ENCODE measurements around the gene NKTR.

DNA sequence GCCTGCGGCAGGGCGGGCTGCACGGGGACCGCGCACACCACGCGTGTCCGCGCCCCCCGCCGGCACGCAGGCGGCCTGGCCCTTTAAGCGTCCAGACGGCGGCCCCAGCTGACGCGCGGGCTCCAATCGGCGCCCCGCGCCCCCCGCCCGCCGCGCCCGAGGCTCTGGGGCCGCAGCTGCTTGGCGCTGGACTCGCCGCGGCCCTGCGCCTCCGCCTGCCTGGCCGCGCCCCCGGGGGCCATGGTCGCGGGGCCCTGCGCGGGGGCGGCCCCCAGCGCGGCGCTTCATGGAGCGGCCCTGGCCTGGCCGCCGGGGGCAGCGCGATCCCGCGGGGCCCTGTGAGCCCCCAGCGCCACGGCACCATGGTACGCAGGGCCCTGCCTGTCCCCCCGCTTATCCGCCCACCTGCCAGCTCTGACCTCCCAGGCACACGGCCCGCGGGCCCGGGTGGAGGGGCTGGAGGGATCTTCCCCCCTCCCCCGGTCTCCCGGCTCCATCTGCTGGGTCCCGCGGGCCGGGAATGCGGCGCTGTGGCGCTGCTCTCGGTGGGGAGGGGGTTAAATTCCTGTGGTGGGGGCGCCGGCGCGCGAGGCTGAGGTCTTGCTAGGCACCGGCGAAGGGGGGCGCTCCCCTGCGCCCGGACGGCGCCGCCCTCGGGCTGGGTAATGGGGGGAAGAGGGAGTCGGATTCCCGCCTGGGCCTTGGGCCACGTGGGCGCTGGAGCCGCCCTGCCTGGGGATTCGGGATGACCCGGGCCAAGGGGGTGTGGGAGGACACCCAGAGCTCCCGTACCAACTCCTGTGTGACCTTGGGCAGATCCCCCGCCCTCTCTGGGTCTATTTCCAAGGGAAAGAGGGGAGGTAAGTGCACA, 54.1 kb downstream of the NKTR start:
- TF ChIP-seq, protein P1, sequence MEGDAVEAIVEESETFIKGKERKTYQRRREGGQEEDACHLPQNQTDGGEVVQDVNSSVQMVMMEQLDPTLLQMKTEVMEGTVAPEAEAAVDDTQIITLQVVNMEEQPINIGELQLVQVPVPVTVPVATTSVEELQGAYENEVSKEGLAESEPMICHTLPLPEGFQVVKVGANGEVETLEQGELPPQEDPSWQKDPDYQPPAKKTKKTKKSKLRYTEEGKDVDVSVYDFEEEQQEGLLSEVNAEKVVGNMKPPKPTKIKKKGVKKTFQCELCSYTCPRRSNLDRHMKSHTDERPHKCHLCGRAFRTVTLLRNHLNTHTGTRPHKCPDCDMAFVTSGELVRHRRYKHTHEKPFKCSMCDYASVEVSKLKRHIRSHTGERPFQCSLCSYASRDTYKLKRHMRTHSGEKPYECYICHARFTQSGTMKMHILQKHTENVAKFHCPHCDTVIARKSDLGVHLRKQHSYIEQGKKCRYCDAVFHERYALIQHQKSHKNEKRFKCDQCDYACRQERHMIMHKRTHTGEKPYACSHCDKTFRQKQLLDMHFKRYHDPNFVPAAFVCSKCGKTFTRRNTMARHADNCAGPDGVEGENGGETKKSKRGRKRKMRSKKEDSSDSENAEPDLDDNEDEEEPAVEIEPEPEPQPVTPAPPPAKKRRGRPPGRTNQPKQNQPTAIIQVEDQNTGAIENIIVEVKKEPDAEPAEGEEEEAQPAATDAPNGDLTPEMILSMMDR (conservative IDR thresholded peaks at IDR 0.05; ENCODE audit: low read depth, low read length), result no peak; the same call in 1 of the 2 replicates
- no peak for TF ChIP-seq EZH2 (IDR thresholded peaks at IDR 0.05; ENCODE audit: borderline replicate concordance, low read depth, low read length, poor library complexity, severe bottlenecking)

All from A673 (cell line).